GM12878 (cell line): ENCODE measurements around the gene ECEL1.

ENCODE experiments used
- CHD2 ChIP-seq: IDR thresholded peaks from 2 replicates; pipeline ENCODE4 v1.6.1; 2011; ENCODE audit warnings: low read depth, low read length, improper control_type of control experiment, borderline replicate concordance
- CHD4 ChIP-seq: fragments of 200-600 bp; sonication (generic); IDR thresholded peaks from 2 replicates; pipeline ENCODE4 v1.6.1; 2016; ENCODE audit warnings: mild to moderate bottlenecking
- CTCF ChIP-seq, 3 experiments: IDR thresholded peaks in 2 of 3; conservative IDR thresholded peaks in 1 of 3; 2 replicates each; pipeline ENCODE4 v1.5.1; 2011; ENCODE audit warnings: low read depth in 3 of 3, low read length in 3 of 3, mild to moderate bottlenecking in 3 of 3, control low read depth in 2 of 3, moderate library complexity in 2 of 3, inconsistent platforms in 1 of 3, mixed read lengths in 1 of 3; ENCODE audit not compliant: control insufficient read depth in 2 of 3, insufficient read depth in 1 of 3; ENCODE audit errors: extremely low read depth in 1 of 3
- DPF2 ChIP-seq: fragments of 450-650 bp; IDR thresholded peaks from 2 replicates; pipeline ENCODE4 v1.6.1; 2017; ENCODE audit warnings: mild to moderate bottlenecking
- ETV6 ChIP-seq, 2 experiments: fragments of 450-650 bp in 1 of 2; IDR thresholded peaks in 1 of 2; conservative IDR thresholded peaks in 1 of 2; 2 replicates each; pipeline ENCODE4 v1.6.1; 2014; ENCODE audit warnings: antibody characterized with exemption in 1 of 2, borderline replicate concordance in 1 of 2, low read depth in 1 of 2, mild to moderate bottlenecking in 1 of 2, moderate library complexity in 1 of 2
- EZH2 ChIP-seq: IDR thresholded peaks from 2 replicates; pipeline ENCODE4 v1.6.1; 2012; ENCODE audit warnings: low read depth, mild to moderate bottlenecking, control low read depth, inconsistent platforms, low read length, borderline replicate concordance; ENCODE audit not compliant: control insufficient read depth
- GABPA ChIP-seq: IDR thresholded peaks from 2 replicates; pipeline ENCODE4 v1.6.1; 2014; ENCODE audit warnings: antibody characterized with exemption, low read depth, mild to moderate bottlenecking, inconsistent platforms
- JUNB ChIP-seq: IDR thresholded peaks from 2 replicates; pipeline ENCODE4 v1.6.1; 2016; ENCODE audit warnings: antibody characterized with exemption, mild to moderate bottlenecking
- POLR2A ChIP-seq: IDR thresholded peaks from 2 replicates; pipeline ENCODE4 v1.6.1; 2011; ENCODE audit warnings: low read depth, mild to moderate bottlenecking, low read length
- SPI1 ChIP-seq: IDR thresholded peaks from 2 replicates; pipeline ENCODE4 v1.6.1; 2011; ENCODE audit warnings: low read depth, mild to moderate bottlenecking, low read length, moderate library complexity, borderline replicate concordance; ENCODE audit not compliant: insufficient read depth
- ZNF274 ChIP-seq: IDR thresholded peaks from one replicate; pipeline ENCODE4 v1.8.0; 2011; ENCODE audit not compliant: insufficient read length, insufficient read depth
- TF ChIP-seq, protein P1 (sequence below): IDR thresholded peaks from 2 replicates; pipeline ENCODE4 v1.6.1; 2012; ENCODE audit warnings: low read depth, low read length, improper control_type of control experiment

DNA sequence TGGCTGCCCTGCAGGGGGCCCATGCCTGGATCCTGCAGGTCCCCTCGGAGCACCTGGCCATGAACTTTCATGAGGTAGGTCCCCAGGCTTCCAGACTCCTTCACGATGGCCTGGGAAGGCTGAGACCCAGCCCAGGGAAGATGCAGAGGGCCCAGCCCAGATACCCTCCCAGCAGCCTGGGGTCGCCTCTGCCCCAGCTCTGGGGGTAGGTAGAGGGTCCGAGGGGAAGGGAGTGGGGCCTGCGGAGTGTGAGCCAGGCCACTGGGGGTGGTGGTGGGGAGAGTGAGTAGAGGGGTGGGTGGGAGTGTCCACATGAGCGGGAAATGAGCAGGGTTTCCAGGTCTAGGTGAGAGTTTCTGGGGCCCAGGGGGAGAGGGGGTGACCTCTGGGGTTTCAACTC, 37.1 kb upstream of the ECEL1 start:
- TF ChIP-seq ETV6 (conservative IDR thresholded peaks at IDR 0.05 in 1 of 2, IDR thresholded peaks at IDR 0.05 in 1 of 2; ENCODE audit: borderline replicate concordance in 1 of 2, low read depth in 1 of 2) (no peak), GABPA (no peak), DPF2 (no peak), CTCF (IDR thresholded peaks at IDR 0.05 in 2 of 3, conservative IDR thresholded peaks at IDR 0.05 in 1 of 3; ENCODE audit: control insufficient read depth in 2 of 3, extremely low read depth in 1 of 3, insufficient read depth in 1 of 3, low read depth in 3 of 3, low read length in 3 of 3) (no peak), SPI1 (no peak), CHD2 (no peak), POLR2A (no peak), JUNB (no peak), ZNF274 (no peak), EZH2 (no peak), CHD4 (no peak)
- TF ChIP-seq, protein P1, sequence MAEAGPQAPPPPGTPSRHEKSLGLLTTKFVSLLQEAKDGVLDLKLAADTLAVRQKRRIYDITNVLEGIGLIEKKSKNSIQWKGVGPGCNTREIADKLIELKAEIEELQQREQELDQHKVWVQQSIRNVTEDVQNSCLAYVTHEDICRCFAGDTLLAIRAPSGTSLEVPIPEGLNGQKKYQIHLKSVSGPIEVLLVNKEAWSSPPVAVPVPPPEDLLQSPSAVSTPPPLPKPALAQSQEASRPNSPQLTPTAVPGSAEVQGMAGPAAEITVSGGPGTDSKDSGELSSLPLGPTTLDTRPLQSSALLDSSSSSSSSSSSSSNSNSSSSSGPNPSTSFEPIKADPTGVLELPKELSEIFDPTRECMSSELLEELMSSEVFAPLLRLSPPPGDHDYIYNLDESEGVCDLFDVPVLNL, result no peak
